ENCODE results near the gene C11orf21. TPM values are rescaled to one million over a fixed set of nuclear protein-coding genes. Genes with fewer than 3 reads are reported as not detected.

C11orf21 gene
- total RNA-seq, 1 donor from 2014 or later = 0.29 TPM

- peaks cover 7% of the 10 kb centered on the region for H3K27me3 Mint-ChIP-seq (ENCODE audit: low read depth)
- peaks cover 31% of the 10 kb centered on the region for H3K9me3 Mint-ChIP-seq
- no peak for TF ChIP-seq CTCF (IDR thresholded peaks at IDR 0.05; ENCODE audit: unreplicated experiment)
- H3K36me3 Mint-ChIP-seq = peaks cover 13% of the 10 kb centered on the region
- no peak for DNase-seq (ENCODE audit: low spot score in 2 of 2, unreplicated experiment in 2 of 2)
- H3K27ac Mint-ChIP-seq = no peak overlapping the region
- H3K4me3 Mint-ChIP-seq = no peak overlapping the region
- H3K4me1 Mint-ChIP-seq = no peaks in the 10 kb centered on the region
Observed at GRCh38 chr11:2327032-2327431, 25.3 kb upstream of the C11orf21 start.

- Mint-ChIP-seq H3K27ac (no peak overlapping the region), H3K9me3 (peaks cover 25% of the 10 kb centered on the region), H3K36me3 (peaks cover 7% of the 10 kb centered on the region), H3K4me3 (no peak overlapping the region), H3K27me3 (ENCODE audit: low read depth) (peaks cover 7% of the 10 kb centered on the region), H3K4me1 (no peaks in the 10 kb centered on the region)
- DNase-seq (ENCODE audit: low spot score in 2 of 2, unreplicated experiment in 2 of 2) = no peak
- no peak for TF ChIP-seq CTCF (IDR thresholded peaks at IDR 0.05; ENCODE audit: unreplicated experiment)
Observed at GRCh38 chr11:2325719-2326118, 24.0 kb upstream of the C11orf21 start.

GRCh38 chr11:2325123-2325522 is 23.4 kb upstream of the C11orf21 start:
- H3K4me1 Mint-ChIP-seq = no peaks in the 10 kb centered on the region
- H3K27ac Mint-ChIP-seq = no peak overlapping the region
- H3K27me3 Mint-ChIP-seq (ENCODE audit: low read depth) = peaks cover 9% of the 10 kb centered on the region
- DNase-seq (ENCODE audit: low spot score in 2 of 2, unreplicated experiment in 2 of 2) = no peak
- peaks cover 21% of the 10 kb centered on the region for H3K9me3 Mint-ChIP-seq
- TF ChIP-seq CTCF (IDR thresholded peaks at IDR 0.05; ENCODE audit: unreplicated experiment) = no peak
- no peak overlapping the region for H3K4me3 Mint-ChIP-seq
- H3K36me3 Mint-ChIP-seq = peaks cover 3% of the 10 kb centered on the region

GRCh38 chr11:2321311-2321683 is 19.6 kb upstream of the C11orf21 start:
- no peak for DNase-seq (ENCODE audit: low spot score in 2 of 2, unreplicated experiment in 2 of 2)
- no peak for TF ChIP-seq CTCF (IDR thresholded peaks at IDR 0.05; ENCODE audit: unreplicated experiment)
- Mint-ChIP-seq H3K36me3 (peaks cover 3% of the 10 kb centered on the region), H3K4me3 (no peak overlapping the region), H3K27ac (no peak overlapping the region), H3K4me1 (no peaks in the 10 kb centered on the region), H3K27me3 (ENCODE audit: low read depth) (peaks cover 11% of the 10 kb centered on the region), H3K9me3 (peaks cover 21% of the 10 kb centered on the region)

GRCh38 chr11:2320568-2321310 is 19.0 kb upstream of the C11orf21 start:
- H3K36me3 Mint-ChIP-seq = peaks cover 3% of the 10 kb centered on the region
- no peak overlapping the region for H3K4me3 Mint-ChIP-seq
- no peak for TF ChIP-seq CTCF (IDR thresholded peaks at IDR 0.05; ENCODE audit: unreplicated experiment)
- peaks cover 11% of the 10 kb centered on the region for H3K27me3 Mint-ChIP-seq (ENCODE audit: low read depth)
- no peak overlapping the region for H3K27ac Mint-ChIP-seq
- DNase-seq (ENCODE audit: low spot score in 2 of 2, unreplicated experiment in 2 of 2) = no peak
- H3K4me1 Mint-ChIP-seq = no peaks in the 10 kb centered on the region
- H3K9me3 Mint-ChIP-seq = peaks cover 21% of the 10 kb centered on the region
